GM18867 (cell line): ENCODE results near the gene SLC35F6.
"Not testable (repeated sequence)": the region's sequence is repeated elsewhere in the genome, so short reads cannot be mapped to it uniquely, and the experiment has no call there.

Source experiments
- ATAC-seq: cut with Tn5 transposase; IDR thresholded peaks from one replicate; pipeline ENCODE4 v1.9.1; 2021; ENCODE audit warnings: mild to moderate bottlenecking, moderate library complexity; ENCODE audit not compliant: unreplicated experiment

Gene SLC35F6

DNA sequence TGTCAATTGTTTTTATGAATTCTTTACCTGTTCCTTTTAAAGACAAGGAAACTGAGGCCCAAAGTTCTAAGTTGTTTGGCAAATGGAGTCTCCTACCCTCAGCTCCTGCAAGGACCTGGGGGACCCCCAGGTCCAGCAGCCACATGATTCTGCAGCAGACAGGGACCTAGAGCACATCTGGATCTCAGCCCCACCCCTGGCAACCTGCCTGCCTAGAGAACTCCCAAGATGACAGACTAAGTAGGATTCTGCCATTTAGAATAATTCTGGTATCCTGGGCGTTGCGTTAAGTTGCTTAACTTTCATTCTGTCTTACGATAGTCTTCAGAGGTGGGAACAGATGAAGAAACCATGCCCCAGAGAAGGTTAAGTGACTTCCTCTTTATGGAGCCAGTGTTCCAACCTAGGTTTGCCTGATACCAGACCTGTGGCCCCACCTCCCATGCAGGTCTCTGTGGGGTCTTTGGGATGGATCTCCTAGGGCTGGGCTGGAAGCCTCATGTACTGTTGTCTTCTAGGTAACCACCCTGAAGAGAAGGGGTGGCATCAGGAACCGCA lies 16.2 kb downstream of the SLC35F6 start:
- no peak for ATAC-seq

DNA sequence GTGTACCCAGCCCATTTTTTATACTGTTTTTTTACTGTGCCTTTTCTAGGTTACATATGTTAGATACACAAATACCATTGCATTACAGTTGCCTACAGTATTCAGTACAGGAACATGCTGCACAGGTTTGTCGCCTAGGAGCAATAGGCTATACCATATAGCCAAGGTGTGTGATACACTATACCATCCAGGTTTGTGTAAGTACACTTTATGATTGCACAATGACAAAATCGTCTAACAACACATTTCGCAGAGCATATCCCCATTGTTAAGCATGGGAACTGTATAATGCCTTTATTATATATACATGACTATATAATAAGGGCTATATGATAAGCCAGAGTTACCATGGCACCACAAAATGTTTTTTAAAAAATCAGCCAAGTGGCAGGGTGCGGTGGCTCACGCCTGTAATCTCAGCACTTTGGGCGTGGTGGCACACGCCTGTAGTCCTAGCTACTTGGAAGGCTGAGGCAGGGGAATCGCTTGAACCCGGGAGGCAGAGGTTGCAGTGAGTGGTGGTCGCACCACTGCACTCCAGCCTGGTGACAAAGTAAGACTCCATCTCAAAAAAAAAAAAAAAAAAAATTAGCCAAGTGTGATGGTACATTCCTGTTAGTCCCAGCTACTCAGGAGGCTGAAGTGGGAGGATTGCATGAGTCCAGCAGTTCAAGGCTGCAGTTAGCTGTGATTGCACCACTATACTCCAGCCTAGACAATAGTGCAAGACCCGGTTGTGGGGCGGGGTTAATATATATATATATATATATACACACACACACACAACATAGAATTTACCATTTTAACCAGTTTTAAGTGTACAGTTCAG lies 19.0 kb downstream of the SLC35F6 start:
- no peak for ATAC-seq

DNA sequence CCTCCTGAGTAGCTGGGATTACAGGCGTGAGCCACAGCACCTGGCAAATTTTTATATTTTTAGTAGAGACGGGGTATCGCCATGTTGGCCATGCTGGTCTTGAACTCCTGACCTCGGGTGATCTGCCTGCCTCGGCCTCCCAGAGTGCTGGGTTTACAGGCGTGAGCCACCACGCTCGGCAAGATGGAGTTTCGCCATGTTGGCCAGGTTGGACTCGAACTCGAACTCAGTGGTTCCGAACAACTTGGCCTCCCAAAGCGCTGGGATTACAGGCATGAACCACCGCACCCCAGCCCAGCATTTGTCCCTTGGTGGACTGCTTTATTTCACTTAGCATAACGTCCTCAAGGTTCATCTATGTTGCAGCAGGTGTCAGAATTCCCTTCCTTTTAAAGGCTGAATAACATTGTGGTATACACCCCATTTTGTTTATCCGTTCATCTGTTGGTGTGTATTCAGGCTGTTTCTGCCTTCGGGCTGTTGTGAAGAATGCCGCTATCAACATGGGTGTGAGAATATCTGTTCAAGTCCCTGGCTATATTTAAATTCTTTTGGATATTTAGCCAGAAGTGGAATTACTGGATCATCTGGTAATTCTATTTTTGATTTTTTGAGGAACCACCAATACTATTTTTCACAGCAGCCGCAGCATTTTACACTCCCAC lies 20.6 kb downstream of the SLC35F6 start:
- ATAC-seq = no peak

DNA sequence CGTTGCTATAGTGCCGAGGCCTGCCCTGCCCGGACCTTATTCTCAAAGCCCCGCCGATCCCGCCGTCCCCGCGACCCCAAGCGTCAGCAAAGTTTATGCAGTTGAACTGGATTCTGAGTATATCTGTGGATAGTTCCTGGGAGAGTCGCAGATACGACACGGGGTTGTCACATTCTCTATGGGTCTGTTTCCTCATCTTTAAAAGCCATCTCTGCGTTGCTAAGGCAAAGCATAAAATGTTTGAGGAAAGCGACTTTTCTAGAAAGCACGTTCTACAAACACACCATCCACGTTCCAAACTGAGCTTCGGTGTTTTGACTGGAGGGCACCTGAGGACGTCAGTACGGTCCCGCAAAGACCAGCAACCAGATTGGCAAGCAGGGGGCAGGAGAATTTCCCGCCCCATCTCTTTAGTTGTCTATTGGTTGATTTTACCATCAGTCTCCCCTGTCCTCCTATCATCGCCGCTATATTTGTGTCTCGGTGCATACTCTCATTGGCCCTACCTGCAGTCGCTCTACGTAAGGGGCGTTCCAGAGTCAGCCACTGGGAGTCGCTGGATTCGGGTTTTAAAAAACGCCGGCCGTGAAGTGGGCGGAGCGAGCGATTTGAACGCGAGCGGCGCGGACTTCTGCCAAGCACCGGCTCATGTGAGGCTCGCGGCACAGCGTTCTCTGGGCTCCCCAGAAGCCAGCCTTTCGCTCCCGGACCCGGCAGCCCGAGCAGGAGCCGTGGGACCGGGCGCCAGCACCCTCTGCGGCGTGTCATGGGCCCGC lies 21.5 kb downstream of the SLC35F6 start, which contains the start of gene CENPA:
TSS of gene CENPA (plus strand) at position 626 of the 776 bp plus-strand sequence. CDS start at position 767, 141 bp downstream.
- peak; percentile 97 for ATAC-seq

DNA sequence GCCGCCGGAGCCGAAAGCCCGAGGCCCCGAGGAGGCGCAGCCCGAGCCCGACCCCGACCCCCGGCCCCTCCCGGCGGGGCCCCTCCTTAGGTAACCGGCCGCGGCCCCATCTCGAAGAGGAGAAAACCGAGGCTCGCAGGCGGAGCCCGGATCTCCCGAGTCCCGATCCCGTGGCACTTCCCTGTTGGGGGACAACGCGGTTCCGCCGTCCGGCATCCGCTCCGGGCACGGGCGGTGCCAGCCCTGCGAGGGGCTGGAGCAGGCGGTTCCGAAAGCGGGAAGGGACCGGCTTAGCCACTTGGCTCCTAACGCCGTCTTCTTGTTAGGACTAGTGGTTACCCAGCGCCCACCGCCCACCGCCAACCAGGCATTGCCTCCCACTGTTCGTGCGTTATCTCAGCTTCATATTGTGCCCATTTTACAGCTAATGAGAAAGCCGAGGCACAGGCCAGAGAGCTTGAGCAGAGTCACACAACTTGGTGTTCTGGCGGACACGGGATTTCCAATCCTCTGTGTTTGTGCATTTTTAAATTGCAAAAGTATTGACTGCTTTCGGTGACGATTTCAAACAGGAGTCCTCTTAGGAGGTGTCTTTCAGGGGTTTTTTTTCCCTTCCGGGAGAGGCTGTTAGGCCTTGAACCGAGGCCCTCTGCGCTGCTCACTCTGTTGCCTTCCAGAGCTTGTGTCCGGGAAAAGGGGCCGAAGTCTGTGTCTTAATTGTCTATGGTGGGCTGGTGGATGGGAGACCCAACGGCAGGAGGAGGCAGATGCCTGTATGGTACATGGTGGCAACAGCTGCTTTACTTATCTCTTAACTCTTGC lies 22.3 kb downstream of the SLC35F6 start:
- ATAC-seq = peak; percentile 23

DNA sequence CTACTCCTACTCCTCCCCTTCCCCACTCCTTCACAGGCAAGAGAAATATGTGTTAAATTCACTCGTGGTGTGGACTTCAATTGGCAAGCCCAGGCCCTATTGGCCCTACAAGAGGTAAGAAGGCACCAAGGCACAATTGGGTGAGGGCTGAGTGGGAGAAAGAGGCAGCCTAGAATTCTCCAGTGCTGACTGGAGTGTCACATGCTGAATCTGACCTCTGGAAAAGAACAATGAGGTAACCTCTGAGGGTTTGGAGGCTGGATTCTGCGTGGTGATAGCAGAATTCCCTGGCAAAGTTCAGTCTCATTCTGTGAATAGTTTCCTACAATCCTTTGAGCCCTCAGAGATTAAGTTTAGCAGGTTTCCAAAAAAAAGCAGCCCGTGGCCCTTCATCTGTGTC lies 28.6 kb downstream of the SLC35F6 start:
- no peak for ATAC-seq

DNA sequence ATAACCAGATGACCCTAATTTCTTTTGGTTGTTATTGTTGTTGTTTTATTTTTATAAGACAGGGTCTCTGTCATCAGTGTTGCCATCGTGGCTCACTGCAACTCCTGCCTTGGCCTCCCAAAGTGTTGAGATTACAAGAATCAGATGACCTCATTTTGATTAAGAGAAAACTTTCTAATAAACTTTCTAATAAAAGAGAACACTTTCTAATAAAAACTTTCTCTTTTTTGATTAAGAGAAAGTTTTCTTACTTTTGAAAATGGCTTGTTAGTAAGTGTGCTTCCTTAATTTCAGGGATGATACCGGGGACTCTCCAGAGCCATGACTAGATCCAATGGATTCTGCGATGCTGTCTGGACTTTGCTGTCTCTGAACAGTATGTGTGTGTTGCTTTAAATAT lies 29.4 kb downstream of the SLC35F6 start:
- ATAC-seq = no peak

DNA sequence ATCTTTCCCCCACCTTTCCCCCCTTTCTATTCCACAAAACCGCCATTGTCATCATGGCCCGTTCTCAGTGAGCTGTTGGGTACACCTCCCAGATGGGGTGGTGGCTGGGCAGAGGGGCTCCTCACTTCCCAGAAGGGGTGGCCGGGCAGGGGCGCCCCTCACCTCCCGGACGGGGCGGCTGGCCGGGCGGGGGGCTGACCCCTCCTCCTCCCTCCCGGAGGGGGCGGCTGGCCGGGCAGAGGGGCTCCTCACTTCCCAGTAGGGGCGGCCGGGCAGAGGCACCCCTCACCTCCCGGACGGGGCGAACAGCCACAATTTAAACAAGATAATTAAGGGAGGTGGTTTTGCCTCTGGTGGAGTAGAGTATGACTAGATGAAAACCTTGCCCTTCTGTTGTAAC lies 31.1 kb downstream of the SLC35F6 start:
- ATAC-seq = not testable (repeated sequence)

DNA sequence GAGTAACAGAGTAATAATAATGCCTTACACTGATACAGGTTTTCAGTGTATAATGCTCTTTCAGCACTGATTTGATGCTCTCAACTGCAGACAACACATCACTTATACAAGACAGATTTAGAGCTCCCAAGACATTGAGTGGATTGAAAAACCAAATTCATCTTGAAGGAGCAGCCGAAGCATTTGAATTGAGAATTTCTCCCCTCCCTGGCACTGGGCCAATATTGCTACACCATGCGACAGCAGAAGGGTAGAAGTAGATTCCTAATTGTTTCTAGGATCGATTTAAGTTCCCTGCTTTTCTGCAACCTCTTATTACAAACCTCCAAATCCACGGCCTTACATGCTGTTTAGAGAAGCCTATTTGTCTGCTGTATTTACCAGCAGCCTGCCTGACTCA lies 37.2 kb downstream of the SLC35F6 start:
- no peak for ATAC-seq

DNA sequence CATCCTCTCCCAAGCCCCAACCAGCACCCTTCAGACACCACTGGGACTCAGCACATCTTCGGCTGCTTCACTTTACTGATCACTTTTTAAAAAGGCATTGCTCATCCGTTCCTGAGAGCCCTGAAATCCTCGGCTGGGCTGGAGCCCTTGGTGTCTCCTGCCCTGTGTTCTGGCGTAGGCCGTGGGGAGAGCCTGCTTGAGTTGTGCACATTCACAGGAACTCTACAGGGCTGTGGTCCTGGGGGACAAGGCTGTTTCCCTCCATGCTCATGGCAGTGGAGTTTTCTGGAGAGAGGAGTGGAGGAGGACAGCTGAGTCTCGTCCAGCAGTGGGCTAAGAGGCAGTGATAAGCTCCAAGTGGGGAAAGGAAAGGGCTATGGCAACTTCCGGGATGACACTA lies 37.7 kb downstream of the SLC35F6 start:
- no peak for ATAC-seq

DNA sequence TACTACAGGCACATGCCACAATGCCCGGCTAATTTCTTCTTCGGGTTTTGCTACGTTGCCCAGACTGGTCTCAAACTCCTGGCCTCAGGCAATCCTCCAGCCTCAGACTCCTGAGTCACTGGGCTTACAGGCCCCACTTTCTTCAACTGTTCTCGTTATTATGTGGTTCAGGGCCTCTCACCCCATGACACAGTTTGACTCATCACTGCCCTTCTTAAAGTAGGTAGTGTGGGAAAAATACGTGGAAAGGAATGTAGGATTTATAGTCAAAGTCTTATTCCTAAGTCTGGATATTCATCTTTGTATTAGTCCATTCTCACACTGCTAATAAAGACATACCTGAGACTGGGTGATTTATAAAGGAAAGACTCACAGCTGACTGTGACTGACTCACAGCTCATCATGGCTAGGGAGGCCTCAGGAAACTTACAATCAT lies 41.2 kb downstream of the SLC35F6 start:
- no peak for ATAC-seq

DNA sequence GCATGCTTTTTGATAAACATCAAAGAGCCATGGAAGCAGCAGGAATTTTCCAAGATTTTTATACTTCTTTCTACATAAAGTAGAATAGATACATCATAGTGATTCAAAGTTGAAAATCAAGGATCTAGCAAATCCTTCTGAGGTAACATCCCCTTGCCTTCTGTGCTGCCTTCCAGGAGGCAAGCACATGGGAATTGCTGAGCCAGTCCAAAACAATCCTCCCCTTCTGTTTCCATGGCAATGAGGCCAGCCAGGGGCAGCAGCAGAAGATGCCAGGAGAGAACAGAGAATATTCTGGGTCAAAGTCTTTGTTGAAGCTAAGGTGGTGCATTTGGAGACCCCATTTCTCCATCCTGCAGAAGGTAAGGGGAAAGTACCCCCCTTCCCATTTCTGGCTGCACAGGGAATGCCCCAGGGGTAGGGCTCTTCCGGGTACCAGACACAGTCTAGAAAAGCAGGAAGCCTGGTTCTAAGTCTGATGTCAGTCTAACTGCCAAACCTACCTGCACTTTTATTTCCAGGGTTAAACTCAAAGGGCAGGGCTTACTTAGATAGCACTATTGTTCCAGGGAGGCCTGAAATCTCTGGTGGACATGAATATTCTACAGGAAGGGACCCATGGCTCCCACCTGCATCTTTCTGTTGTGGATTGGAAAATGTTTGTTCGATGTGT lies 43.8 kb downstream of the SLC35F6 start:
- no peak for ATAC-seq

DNA sequence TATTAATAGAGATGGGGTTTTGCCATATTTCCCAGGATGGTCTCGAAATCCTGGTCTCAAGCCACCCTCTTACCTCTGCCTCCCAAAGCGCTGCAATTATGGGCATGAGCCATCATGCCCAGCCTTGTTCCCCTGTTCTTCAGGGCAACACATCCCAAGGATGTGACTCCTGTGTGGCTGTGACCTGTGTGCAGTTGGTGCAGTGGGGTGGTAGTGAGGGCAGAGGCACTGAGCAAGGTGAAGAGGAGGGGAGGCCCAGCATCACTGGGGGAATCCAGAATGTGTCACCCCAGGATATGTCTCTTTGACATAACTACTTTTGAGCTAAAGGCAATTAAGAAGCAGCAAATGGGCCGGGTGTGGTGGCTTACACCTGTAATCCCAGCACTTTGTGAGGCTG lies 45.1 kb downstream of the SLC35F6 start:
- no peak for ATAC-seq

DNA sequence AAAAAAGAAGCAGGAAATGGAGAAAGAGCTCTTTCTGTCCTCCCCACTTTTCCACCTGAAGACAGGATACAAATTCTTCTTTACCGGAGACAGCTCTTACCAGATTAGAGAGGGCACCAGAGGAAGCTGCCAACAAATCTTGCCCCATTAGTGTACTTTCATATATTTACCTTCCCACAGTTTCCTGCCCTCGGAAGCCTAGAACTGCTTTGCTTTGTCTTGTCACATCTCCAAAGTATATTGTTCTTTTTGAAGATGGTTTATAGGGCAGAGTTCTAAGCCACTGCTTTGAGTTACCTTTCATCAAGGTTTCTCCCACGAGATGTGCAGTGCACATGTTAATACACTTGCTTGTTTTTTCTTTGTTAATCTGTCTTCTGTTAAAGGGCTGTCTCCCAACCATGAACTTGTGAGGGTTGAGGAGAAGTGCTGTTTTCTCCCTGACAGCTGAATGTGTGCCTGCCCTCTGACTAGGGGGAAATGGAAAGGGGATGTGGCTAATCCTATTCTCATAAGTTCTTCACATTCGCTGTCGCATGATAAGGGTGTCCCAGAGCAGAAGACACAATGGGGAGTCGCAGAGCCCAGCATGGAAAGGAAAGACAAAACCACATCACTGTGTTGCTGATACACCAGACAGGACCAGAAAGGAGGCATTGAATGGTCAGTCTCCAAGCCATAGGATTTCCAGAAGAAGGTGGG lies 45.9 kb downstream of the SLC35F6 start:
- no peak for ATAC-seq

DNA sequence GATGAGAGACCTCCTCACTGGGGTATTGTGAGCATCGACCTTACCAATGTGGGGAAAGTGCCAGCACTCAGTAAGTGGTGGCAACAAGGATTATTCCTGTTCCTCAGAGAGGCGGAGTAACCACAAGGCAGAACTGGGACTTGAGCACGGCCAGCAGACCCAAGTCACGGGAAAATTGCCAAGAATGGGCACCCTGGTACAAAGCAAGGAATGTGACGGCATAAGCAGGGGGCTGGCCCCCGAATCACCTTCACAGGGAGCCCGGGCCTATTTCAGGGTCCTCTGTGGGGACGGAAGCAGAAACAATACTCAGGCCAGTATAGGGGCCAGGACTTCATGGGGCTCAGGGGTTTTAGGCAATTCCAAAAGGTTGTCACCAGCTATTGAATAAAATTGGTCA lies 47.2 kb downstream of the SLC35F6 start:
- ATAC-seq = no peak

DNA sequence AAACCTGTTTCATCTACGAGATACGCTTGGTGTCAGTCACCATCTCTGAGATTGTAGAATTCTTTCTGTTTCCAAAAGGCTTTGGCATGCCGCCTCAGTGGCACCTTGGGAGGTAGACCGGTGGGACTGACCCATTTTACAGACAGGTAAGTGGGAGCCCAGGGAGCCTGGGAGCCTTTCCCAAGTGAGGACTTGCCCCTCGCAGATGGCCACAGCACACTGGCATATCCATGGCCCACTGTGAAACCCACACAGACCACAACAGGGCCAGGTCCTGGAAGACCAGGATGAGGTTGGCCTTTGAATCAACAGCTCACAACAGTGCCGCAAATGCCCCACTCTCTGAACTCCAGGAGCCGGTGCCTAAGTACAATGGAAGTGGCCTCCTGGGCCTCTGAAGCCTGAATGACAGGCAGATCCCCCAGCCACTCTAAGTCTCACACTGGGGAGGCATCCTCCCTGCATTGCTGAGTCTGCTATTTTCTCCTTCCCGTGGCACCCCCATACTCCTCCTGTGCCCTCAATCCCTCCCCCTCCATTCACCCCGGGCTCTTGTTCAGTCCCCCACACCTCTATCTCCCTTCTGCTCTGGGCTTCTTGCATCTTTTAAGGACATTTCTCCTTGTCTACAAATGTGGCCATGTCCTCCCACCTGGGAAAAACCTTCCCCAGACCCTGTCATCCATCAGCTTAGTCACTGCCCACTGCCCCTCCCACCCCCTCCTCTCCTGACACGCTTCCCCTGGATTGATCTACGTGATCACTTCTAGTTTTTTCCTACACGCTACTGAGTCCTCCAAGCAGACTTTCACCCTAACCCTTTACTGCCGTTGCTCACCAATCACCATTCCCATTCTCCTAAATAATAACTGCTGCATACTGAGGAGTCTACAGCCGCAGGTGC lies 48.0 kb downstream of the SLC35F6 start:
- no peak for ATAC-seq

DNA sequence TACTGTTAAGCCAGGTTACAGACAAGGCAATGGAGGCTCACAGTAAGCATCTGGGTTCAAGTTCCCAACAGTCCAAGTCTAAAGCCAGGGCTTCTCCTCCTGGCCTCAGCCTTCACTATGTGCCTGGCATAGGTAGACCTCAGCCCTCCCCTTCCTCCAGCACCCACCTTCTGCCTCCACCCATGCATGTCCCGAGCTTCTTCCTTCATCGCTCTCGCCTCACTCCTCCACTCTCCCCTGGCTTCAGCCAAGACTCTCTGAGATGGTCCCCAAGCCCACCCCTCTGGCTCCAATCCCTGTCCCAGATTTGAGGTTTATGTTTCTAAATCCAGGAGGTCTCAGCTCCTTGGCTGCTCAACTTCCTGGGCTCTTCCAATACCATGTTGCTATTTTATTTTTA lies 48.6 kb downstream of the SLC35F6 start:
- no peak for ATAC-seq

DNA sequence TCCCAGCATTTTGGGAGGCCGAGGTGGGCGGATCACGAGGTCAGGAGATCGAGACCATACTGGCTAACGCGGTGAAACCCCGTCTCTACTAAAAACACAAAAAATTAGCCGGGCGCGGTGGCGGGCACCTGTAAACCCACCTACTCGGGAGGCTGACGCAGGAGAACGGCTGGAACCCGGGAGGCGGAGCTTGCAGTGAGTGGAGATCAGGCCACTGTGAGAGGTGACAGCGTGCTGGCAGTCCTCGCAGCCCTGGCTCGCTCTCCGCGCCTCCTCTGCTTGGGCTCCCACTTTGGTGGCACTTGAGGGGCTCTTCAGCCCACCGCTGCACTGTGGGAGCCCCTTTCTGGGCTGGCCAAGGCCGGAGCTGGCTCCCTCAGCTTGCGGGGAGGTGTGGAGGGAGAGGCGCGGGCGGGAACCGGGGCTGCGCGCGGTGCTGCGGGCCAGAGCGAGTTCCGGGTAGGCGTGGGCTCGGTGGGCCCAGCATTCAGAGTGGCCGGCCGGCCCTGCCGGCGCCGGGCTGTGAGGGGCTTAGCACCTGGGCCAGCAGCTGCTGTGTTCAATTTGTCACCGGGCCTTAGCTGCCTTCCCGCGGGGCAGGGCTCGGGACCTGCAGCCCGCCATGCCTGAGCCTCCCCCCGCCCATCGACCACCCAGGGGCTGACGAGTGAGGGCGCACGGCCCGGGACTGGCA lies 50.1 kb downstream of the SLC35F6 start:
- not testable (repeated sequence) for ATAC-seq
